H1 (cell line): ENCODE results near the gene ETV1. TPM values are rescaled to one million over a fixed set of nuclear protein-coding genes. Genes with fewer than 3 reads are reported as not detected.

Experiments used
- CTCF ChIA-PET: fragments of 300-600 bp; sonication (Branson Sonifier 250); formaldehyde crosslinking; loops from one replicate; lab custom pipeline; 2021; ENCODE audit not compliant: partially characterized antibody; lab: Charles Lee
- POLR2A ChIA-PET: fragments of 300-600 bp; sonication (Branson Sonifier 250); formaldehyde crosslinking; loops from one replicate; lab custom pipeline; 2021; ENCODE audit warnings: inconsistent platforms; ENCODE audit not compliant: partially characterized antibody; lab: Charles Lee
- DNase-seq, 2 experiments: peaks; one replicate each; pipeline versions ENCODE4 v3.0.0 to v3.0.0-alpha.2; 2010 to 2022; ENCODE audit warnings: low spot score in 2 of 2, low read depth in 1 of 2, mixed read lengths in 1 of 2
- FAIRE-seq: peaks from 2 replicates; lab custom pipeline; 2011; peaks lifted over from hg19 to GRCh38; lab: Jason Lieb, UNC
- H2AFZ ChIP-seq: 2 replicates; pipeline ENCODE4 v1.8.1; 2012; ENCODE audit warnings: low read length, inconsistent platforms
- H2AK5ac ChIP-seq: 2 replicates; pipeline ENCODE4 v1.6.1; 2013; ENCODE audit warnings: low read depth, low read length
- H2BK120ac ChIP-seq: replicated peaks from 2 replicates; pipeline ENCODE3; 2013; ENCODE audit warnings: low read depth, low read length, inconsistent platforms
- H2BK12ac ChIP-seq: 2 replicates; pipeline ENCODE4 v1.6.1; 2013; ENCODE audit warnings: low read depth, low read length
- H2BK15ac ChIP-seq: 2 replicates; pipeline ENCODE4 v1.6.1; 2013; ENCODE audit warnings: low read length
- H2BK20ac ChIP-seq: 2 replicates; pipeline ENCODE4 v1.6.1; 2013; ENCODE audit warnings: low read length
- H2BK5ac ChIP-seq: 2 replicates; pipeline ENCODE4 v1.6.1; 2013; ENCODE audit warnings: low read depth, low read length
- H3K14ac ChIP-seq: 2 replicates; pipeline ENCODE4 v1.6.1; 2013; ENCODE audit warnings: inconsistent platforms; ENCODE audit not compliant: insufficient read length
- H3K18ac ChIP-seq: 2 replicates; pipeline ENCODE4 v1.6.1; 2013; ENCODE audit warnings: low read length; ENCODE audit errors: extremely low read depth
- H3K23ac ChIP-seq: 2 replicates; pipeline ENCODE4 v1.6.1; 2013; ENCODE audit warnings: inconsistent platforms; ENCODE audit not compliant: insufficient read length
- H3K23me2 ChIP-seq: 2 replicates; pipeline ENCODE4 v1.6.1; 2013; ENCODE audit warnings: low read depth, low read length
- H3K27ac ChIP-seq: 2 replicates; pipeline ENCODE4 v1.6.1; 2011; ENCODE audit warnings: low read depth, low read length, inconsistent platforms
- H3K27me3 ChIP-seq, 4 experiments: replicated peaks in 1 of 4; 1 replicate in 1 of 4; 2 replicates in 3 of 4; pipeline versions ENCODE4 v1.6.1 to v1.8.1; 2011 to 2013; ENCODE audit warnings: low read length in 3 of 4, mild to moderate bottlenecking in 3 of 4, inconsistent platforms in 2 of 4, mixed read lengths in 2 of 4, moderate library complexity in 1 of 4; ENCODE audit not compliant: control insufficient read depth in 3 of 4, insufficient read depth in 3 of 4; ENCODE audit errors: extremely low read depth in 1 of 4
- H3K36me3 ChIP-seq, 4 experiments: 2 replicates each; pipeline versions ENCODE4 v1.6.1 to v1.8.1; 2011 to 2013; ENCODE audit warnings: mild to moderate bottlenecking in 4 of 4, low read length in 3 of 4, moderate library complexity in 2 of 4, control low read depth in 1 of 4, inconsistent platforms in 1 of 4; ENCODE audit not compliant: insufficient read depth in 4 of 4, control insufficient read depth in 2 of 4
- H3K4ac ChIP-seq: replicated peaks from 2 replicates; pipeline ENCODE3; 2013; ENCODE audit warnings: low read length, low read depth, mixed read lengths, inconsistent platforms; ENCODE audit not compliant: insufficient read length
- H3K4me1 ChIP-seq, 4 experiments: replicated peaks in 1 of 4; 1 replicate in 1 of 4; 2 replicates in 3 of 4; pipeline versions ENCODE4 v1.6.1 to v1.8.1; 2011 to 2013; ENCODE audit warnings: low read length in 3 of 4, inconsistent platforms in 2 of 4, mixed read lengths in 1 of 4; ENCODE audit not compliant: insufficient read depth in 4 of 4, control insufficient read depth in 3 of 4
- H3K4me2 ChIP-seq, 2 experiments: 2 replicates each; pipeline versions ENCODE4 v1.6.1 to v1.8.1; 2011 to 2013; ENCODE audit warnings: low read depth in 2 of 2, low read length in 2 of 2, control low read depth in 1 of 2, inconsistent platforms in 1 of 2, mild to moderate bottlenecking in 1 of 2; ENCODE audit not compliant: insufficient read depth in 1 of 2
- H3K4me3 ChIP-seq, 4 experiments: fragments of 200-600, 300-600 bp in 1 of 4; sonication (generic), shearing (Covaris generic), sonication (Bioruptor Twin) in 1 of 4; 2 replicates each; pipeline versions ENCODE4 v1.5.1 to v1.8.1; 2011 to 2016; ENCODE audit warnings: low read length in 4 of 4, low read depth in 3 of 4, control low read depth in 2 of 4, inconsistent platforms in 2 of 4, mild to moderate bottlenecking in 2 of 4, mixed read lengths in 1 of 4, moderate library complexity in 1 of 4; ENCODE audit not compliant: insufficient read depth in 2 of 4; ENCODE audit errors: extremely low read depth in 1 of 4
- H3K56ac ChIP-seq: replicated peaks from 2 replicates; pipeline ENCODE3; 2013; ENCODE audit warnings: low read depth, mild to moderate bottlenecking, mixed read lengths, low read length, inconsistent platforms; ENCODE audit not compliant: insufficient read length
- H3K79me1 ChIP-seq: 2 replicates; pipeline ENCODE4 v1.6.1; 2013; ENCODE audit warnings: low read depth, low read length, control low read depth
- H3K79me2 ChIP-seq, 2 experiments: 2 replicates each; pipeline versions ENCODE4 v1.6.1 to v1.8.1; 2012 to 2013; ENCODE audit warnings: low read length in 2 of 2, mild to moderate bottlenecking in 2 of 2, inconsistent platforms in 1 of 2; ENCODE audit not compliant: insufficient read depth in 2 of 2, control insufficient read depth in 1 of 2
- H3K9ac ChIP-seq, 4 experiments: replicated peaks in 1 of 4; 1 replicate in 1 of 4; 2 replicates in 3 of 4; pipeline versions ENCODE4 v1.6.1 to v1.8.1; 2011 to 2013; ENCODE audit warnings: low read depth in 3 of 4, low read length in 3 of 4, control low read depth in 2 of 4, mild to moderate bottlenecking in 2 of 4, moderate library complexity in 2 of 4, inconsistent platforms in 1 of 4; ENCODE audit errors: extremely low read depth in 1 of 4
- H3K9me3 ChIP-seq, 2 experiments: 2 replicates each; pipeline versions ENCODE4 v1.6.1 to v1.8.1; 2012 to 2013; ENCODE audit warnings: mild to moderate bottlenecking in 2 of 2, moderate library complexity in 2 of 2, control low read depth in 1 of 2, inconsistent platforms in 1 of 2, low read depth in 1 of 2, low read length in 1 of 2, mixed read lengths in 1 of 2; ENCODE audit not compliant: insufficient read depth in 2 of 2
- H4K20me1 ChIP-seq, 2 experiments: replicated peaks in 1 of 2; 2 replicates each; pipeline versions ENCODE3 to v1.8.1; 2011 to 2013; ENCODE audit warnings: inconsistent platforms in 2 of 2, low read length in 2 of 2, mild to moderate bottlenecking in 1 of 2; ENCODE audit not compliant: insufficient read depth in 2 of 2, control insufficient read depth in 1 of 2
- H4K5ac ChIP-seq: 2 replicates; pipeline ENCODE4 v1.6.1; 2013; ENCODE audit warnings: low read length, low read depth, mixed read lengths, inconsistent platforms; ENCODE audit not compliant: insufficient read length
- H4K8ac ChIP-seq: 2 replicates; pipeline ENCODE4 v1.8.0; 2013; ENCODE audit warnings: mild to moderate bottlenecking, moderate library complexity, low read length, inconsistent platforms; ENCODE audit not compliant: insufficient read depth; ENCODE audit errors: extremely low read depth
- H4K91ac ChIP-seq: replicated peaks from 2 replicates; pipeline ENCODE3; 2013; ENCODE audit warnings: low read length, mixed read lengths, inconsistent platforms; ENCODE audit not compliant: insufficient read length
- CEBPB ChIP-seq: IDR thresholded peaks from 2 replicates; pipeline ENCODE4 v1.6.1; 2012; ENCODE audit warnings: low read depth, low read length
- KDM1A ChIP-seq: fragments of 200-600, 300-600 bp; sonication (generic); IDR thresholded peaks from 2 replicates; pipeline ENCODE4 v1.7.1; 2016; ENCODE audit warnings: mild to moderate bottlenecking, low read length, borderline replicate concordance
- KDM4A ChIP-seq: IDR thresholded peaks from one replicate; pipeline ENCODE4 v1.7.1; 2012; ENCODE audit warnings: low read depth, mild to moderate bottlenecking, moderate library complexity, low read length, inconsistent platforms; ENCODE audit not compliant: severe bottlenecking
- POLR2A ChIP-seq, 2 experiments: IDR thresholded peaks; 1 replicate in 1 of 2; 2 replicates in 1 of 2; pipeline ENCODE4 v1.6.1; 2011; ENCODE audit warnings: low read depth in 2 of 2, low read length in 2 of 2, mild to moderate bottlenecking in 2 of 2; ENCODE audit errors: control extremely low read depth in 1 of 2
- POLR2AphosphoS5 ChIP-seq: IDR thresholded peaks from 2 replicates; pipeline ENCODE4 v1.6.1; 2011; ENCODE audit warnings: low read depth, low read length
- SP4 ChIP-seq: IDR thresholded peaks from 2 replicates; pipeline ENCODE4 v1.6.1; 2012; ENCODE audit warnings: low read length, inconsistent platforms
- SRF ChIP-seq: IDR thresholded peaks from 2 replicates; pipeline ENCODE4 v1.6.1; 2011; ENCODE audit warnings: mild to moderate bottlenecking, low read depth, low read length, moderate library complexity
- TBP ChIP-seq: IDR thresholded peaks from 2 replicates; pipeline ENCODE4 v1.6.1; 2011; ENCODE audit warnings: low read depth, low read length, improper control_type of control experiment
- YY1 ChIP-seq: IDR thresholded peaks from 2 replicates; pipeline ENCODE4 v1.6.1; 2011; ENCODE audit warnings: low read depth, mild to moderate bottlenecking, low read length
- WGBS, 2 experiments: shearing (Covaris generic) in 1 of 2; methylation state at CpG; one replicate each; pipeline versions ENCODE4 v1.1.6 to v1.1.7; 2013 to 2015; ENCODE audit warnings: low lambda C conversion rate in 2 of 2, mixed read lengths in 2 of 2, inconsistent platforms in 1 of 2, low coverage in 1 of 2, missing lambda C conversion rate in 1 of 2; ENCODE audit not compliant: insufficient replicate concordance in 2 of 2, insufficient coverage in 1 of 2, insufficient read length in 1 of 2; ENCODE audit errors: extremely low coverage in 1 of 2, missing lambda C conversion rate in 1 of 2; 5-methylcytosine and 5-hydroxymethylcytosine counted together
- long read RNA-seq, 2 experiments: library from RNA in 1 of 2; library from capped mRNA in 1 of 2; stranded (forward); transcript quantifications; one replicate each; pipeline ENCODE4 v2.0.0, GENCODE V29; 2021; ENCODE audit warnings: inconsistent platforms in 1 of 2
- polyA minus RNA-seq, 3 experiments: library from RNA; depleted of rRNA, polyadenylated mRNA; stranded (reverse); fragments of >200 nt; gene quantifications; 1 replicate in 2 of 3; 2 replicates in 1 of 3; pipeline ENCODE4 v1.2.3, GENCODE V29; 2011
- polyA plus RNA-seq, 7 experiments: library from polyadenylated mRNA; depleted of rRNA in 3 of 7; stranded (reverse) in 5 of 7; unstranded in 2 of 7; fragments of >200 nt in 5 of 7; fragments of 200-250 nt in 2 of 7; gene quantifications; 1 replicate in 5 of 7; 2 replicates in 1 of 7; 4 replicates in 1 of 7; pipeline versions ENCODE4 v1.2.1 to v1.2.3, GENCODE V29; 2011 to 2013; ENCODE audit warnings: missing spikeins in 2 of 7, mixed read lengths in 2 of 7
- total RNA-seq: library from RNA; stranded (reverse); fragmentation: NEBNext Ultra II Directional; extraction: Animal tissue kit (Norgen Biotek cat#: 25700); gene quantifications from 2 replicates; pipeline ENCODE4 v1.2.1, GENCODE V29; 2021

Gene ETV1
- total RNA-seq: 87.5 and 91.2 TPM in 2 replicates
- 58.3 and 63.2 TPM in 2 replicates for polyA plus RNA-seq (2011; rRNA removed)
- 53.4 TPM for polyA plus RNA-seq (2011; cell fraction: cytosol; rRNA removed)
- polyA plus RNA-seq (2011; cell fraction: nucleus; rRNA removed): 127 TPM
- polyA plus RNA-seq (2012, experiment 1 of 2): 33.2 to 48.2 TPM (median 44.6 TPM) in 4 replicates
- 3.6 TPM for polyA plus RNA-seq (2012, experiment 2 of 2)
- 84.8 TPM for polyA plus RNA-seq (2013, experiment 1 of 2)
- polyA plus RNA-seq (2013, experiment 2 of 2): 80.7 TPM
- 109 and 115 TPM in 2 replicates for polyA minus RNA-seq (2011; rRNA and poly(A)+ RNA removed)
- polyA minus RNA-seq (2011; cell fraction: cytosol; rRNA and poly(A)+ RNA removed): 51.9 TPM
- polyA minus RNA-seq (2011; cell fraction: nucleus; rRNA and poly(A)+ RNA removed): 97.7 TPM
- long read RNA-seq, experiment 1, partial matches to known transcripts: 13 of 52 reads
- long read RNA-seq, experiment 1, other reads (novel, unspliced or antisense): 39 of 52 reads
- long read RNA-seq, experiment 2, full-length matches to known transcripts: 5 of 27 reads
- long read RNA-seq, experiment 2, partial matches to known transcripts: 9 of 27 reads
- long read RNA-seq, experiment 2, other reads (novel, unspliced or antisense): 13 of 27 reads

DNA sequence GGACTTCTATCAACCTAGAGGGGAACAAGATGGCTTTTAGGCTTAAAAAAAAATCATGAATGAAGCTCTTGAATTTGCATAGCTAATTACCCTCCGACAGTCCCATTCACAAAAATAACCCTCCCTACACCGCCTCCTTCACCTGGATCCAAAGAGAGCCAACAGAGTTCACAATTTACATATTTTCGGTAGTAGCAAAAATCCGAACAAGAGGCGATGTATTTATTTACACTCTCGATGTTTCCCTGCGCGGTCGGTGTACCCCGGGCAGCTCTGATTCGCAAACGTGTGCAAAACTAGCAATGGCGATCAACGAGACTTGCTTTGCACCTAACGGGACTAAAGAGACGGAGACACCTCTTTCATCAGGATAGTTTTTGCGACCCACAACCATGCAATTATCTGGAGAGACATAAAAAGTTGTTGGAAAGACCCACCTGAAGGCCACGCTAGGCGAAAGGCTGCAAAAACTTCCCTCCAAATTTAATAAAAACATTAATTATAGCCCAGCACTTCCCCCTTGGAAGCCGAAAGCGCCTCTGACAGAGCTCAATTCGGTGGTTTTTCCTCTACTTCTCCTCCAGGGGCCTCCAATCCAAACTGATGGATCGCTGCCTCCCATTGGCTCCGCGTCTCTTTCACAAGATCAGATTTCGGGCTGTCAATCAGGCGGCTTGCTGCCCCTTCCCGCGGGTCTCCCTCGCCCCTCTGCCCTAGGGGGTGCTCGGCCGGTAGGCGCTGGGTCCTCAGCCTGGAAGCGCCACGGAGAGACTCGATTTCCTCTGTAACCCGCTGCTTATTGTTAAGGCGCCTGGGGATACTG, at the start of gene ETV1:
Gene ETV1, minus strand, starts transcription at position 541 of the 823 bp plus-strand sequence. CDS start 614 bp downstream, outside the sequence.
- FAIRE-seq: peak; percentile 85
- TF ChIP-seq SRF (no peak), TBP (0 out of 2 replicates have a peak, but pooled peaks have one; percentile 10), SP4 (no peak), YY1 (peak; percentile 77), KDM1A (no peak), CEBPB (peak; percentile 79), POLR2A (IDR thresholded peaks at IDR 0.05; ENCODE audit: control extremely low read depth in 1 of 2, low read depth in 2 of 2, low read length in 2 of 2) (peak; percentile 1 to 28; a peak in 2 of 3 replicates), KDM4A (peak; percentile 61), POLR2AphosphoS5 (peak; percentile 58)

More for the DNA sequence above, at the start of gene ETV1:
- peak within 1 kb of the TSS; percentile 78 for H4K91ac ChIP-seq
- peak within 1 kb of the TSS; percentile 91 for H3K56ac ChIP-seq
- peak within 1 kb of the TSS; percentile 41; the same call in 1 of the 2 replicates for H2BK20ac ChIP-seq
- H3K18ac ChIP-seq: peak within 1 kb of the TSS; percentile 91
- peak within 1 kb of the TSS; percentile 68 for H2AFZ ChIP-seq
- peak within 1 kb of the TSS; percentile 89 for H3K27ac ChIP-seq
- H3K23ac ChIP-seq: no peak within 1 kb of the TSS
- H3K23me2 ChIP-seq: peaks cover 14% of the 10 kb centered on the region
- H4K5ac ChIP-seq: peak within 1 kb of the TSS; percentile 63
- H3K27me3 ChIP-seq: no peaks in the 10 kb centered on the region
- peak within 1 kb of the TSS; percentile 89 for H2BK15ac ChIP-seq
- peak within 1 kb of the TSS; percentile 94 for H2BK5ac ChIP-seq
- peak within 1 kb of the TSS; percentile 86 to 99 for H3K4me2 ChIP-seq
- WGBS, 2 experiments: 1% methylated on average over 38 of the region's 38 CpGs; no CpG with 5 or more reads in 1 of the 2 experiments
- DNase-seq: peak; percentile 81 to 89
- CTCF ChIA-PET: interaction anchor here (0.5 to 2.1 kb wide), 28 partner anchors 9 to 872 kb away, joined by 3 to 11 read pairs (median 3); no protein-coding TSS in a partner anchor
- peaks cover 0 to 3% (median 2%) of the 10 kb centered on the region in 4 experiments; a peak in 4 of 7 replicates for H3K4me1 ChIP-seq
- H4K8ac ChIP-seq: peak within 1 kb of the TSS; percentile 60; the same call in 1 of the 2 replicates
- H3K9ac ChIP-seq: peak within 1 kb of the TSS; percentile 45 to 90 (median 78)
- no peak within 1 kb of the TSS for H3K14ac ChIP-seq
- H3K4ac ChIP-seq: no peak within 1 kb of the TSS
- POLR2A ChIA-PET: interaction anchor here (0.7 to 4.1 kb wide), 19 partner anchors 8 to 1470 kb away, joined by 3 to 48 read pairs (median 4); no protein-coding TSS in a partner anchor
- H3K79me1 ChIP-seq: no peaks in the 10 kb centered on the region
- peak within 1 kb of the TSS; percentile 8 for H2BK120ac ChIP-seq
- H3K9me3 ChIP-seq: no peaks in the 10 kb centered on the region
- peak within 1 kb of the TSS; percentile 62 for H2BK12ac ChIP-seq
- peaks cover 0 to 36% of the 10 kb centered on the region in 2 experiments; a peak in 2 of 4 replicates for H3K79me2 ChIP-seq
- peak within 1 kb of the TSS; percentile 75 to 85 (median 78) for H3K4me3 ChIP-seq
- H3K36me3 ChIP-seq: peaks cover 0 to 7% (median 0%) of the 10 kb centered on the region in 4 experiments; a peak in 1 of 8 replicates
- H4K20me1 ChIP-seq: no peaks in the 10 kb centered on the region
- H2AK5ac ChIP-seq: peak within 1 kb of the TSS; percentile 27; the same call in 1 of the 2 replicates
